Stimulated activated naive B cell treated with anti-CD40 and anti-IgM and Interleukin-4, amounts not matched to agents 10 μg/mL and 1 μg/mL and 100 μg/mL, for 72 hours (primary cell): ENCODE data around the gene S100A14.
"Not testable (repeated sequence)": the region's sequence is repeated elsewhere in the genome, so short reads cannot be mapped to it uniquely, and the experiment has no call there.

Source experiments
- ATAC-seq, 2 donors: fragments of 150-1000 bp; cut with Tn5 transposase; replicated peaks; 2 replicates each; pipeline ENCODE4 v1.10.0; 2021; ENCODE audit warnings: moderate library complexity in 1 of 2
- DNase-seq: peaks from one replicate; pipeline ENCODE4 v3.0.0; 2021
- H3K27ac Mint-ChIP-seq: one replicate; pipeline ENCODE4 v1.8.0; 2022; ENCODE audit warnings: mild to moderate bottlenecking, mixed read lengths
- H3K27me3 Mint-ChIP-seq, 2 donors: one replicate each; pipeline ENCODE4 v1.8.0; 2022; ENCODE audit warnings: mixed read lengths in 2 of 2
- H3K36me3 Mint-ChIP-seq, 2 donors: one replicate each; pipeline ENCODE4 v1.8.0; 2022; ENCODE audit warnings: mixed read lengths in 2 of 2, mild to moderate bottlenecking in 1 of 2
- H3K4me1 Mint-ChIP-seq, 2 donors: one replicate each; pipeline ENCODE4 v1.8.0; 2022; ENCODE audit warnings: mixed read lengths in 2 of 2, mild to moderate bottlenecking in 1 of 2
- H3K4me3 Mint-ChIP-seq, 2 donors: one replicate each; pipeline ENCODE4 v1.8.0; 2022; ENCODE audit warnings: mild to moderate bottlenecking in 2 of 2, mixed read lengths in 2 of 2, moderate library complexity in 1 of 2
- H3K9me3 Mint-ChIP-seq, 2 donors: one replicate each; pipeline ENCODE4 v1.8.0; 2022; ENCODE audit warnings: mixed read lengths in 2 of 2, mild to moderate bottlenecking in 1 of 2

Gene S100A14

DNA sequence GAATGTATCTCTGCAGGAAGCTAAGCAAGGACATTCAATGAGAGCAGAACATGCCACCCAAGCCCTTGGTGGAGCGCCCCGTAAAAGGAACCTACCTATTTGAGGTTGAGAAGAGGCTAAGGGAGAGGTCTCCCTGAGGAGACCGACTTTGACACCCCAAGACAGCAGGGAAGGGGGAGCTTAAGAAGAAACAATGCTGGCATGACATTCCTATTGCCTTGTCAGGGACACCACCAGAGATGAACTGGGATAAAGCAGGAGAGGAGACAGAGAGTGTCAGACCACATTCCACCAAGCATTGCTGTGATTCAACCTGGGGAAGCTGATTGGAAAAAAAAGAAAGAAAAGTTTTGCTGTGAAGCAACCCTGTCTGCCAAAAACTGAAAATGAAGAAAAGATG is 37.2 kb downstream of the S100A14 start:
- no peak overlapping the region for H3K27ac Mint-ChIP-seq
- no peaks in the 10 kb centered on the region for H3K9me3 Mint-ChIP-seq
- ATAC-seq (no peak), DNase-seq (no peak)
- peaks cover 3 to 12% of the 10 kb centered on the region in 2 donors for H3K4me1 Mint-ChIP-seq
- peaks cover 7 to 9% of the 10 kb centered on the region in 2 donors for H3K27me3 Mint-ChIP-seq
- no peak overlapping the region for H3K4me3 Mint-ChIP-seq
- H3K36me3 Mint-ChIP-seq = no peaks in the 10 kb centered on the region

DNA sequence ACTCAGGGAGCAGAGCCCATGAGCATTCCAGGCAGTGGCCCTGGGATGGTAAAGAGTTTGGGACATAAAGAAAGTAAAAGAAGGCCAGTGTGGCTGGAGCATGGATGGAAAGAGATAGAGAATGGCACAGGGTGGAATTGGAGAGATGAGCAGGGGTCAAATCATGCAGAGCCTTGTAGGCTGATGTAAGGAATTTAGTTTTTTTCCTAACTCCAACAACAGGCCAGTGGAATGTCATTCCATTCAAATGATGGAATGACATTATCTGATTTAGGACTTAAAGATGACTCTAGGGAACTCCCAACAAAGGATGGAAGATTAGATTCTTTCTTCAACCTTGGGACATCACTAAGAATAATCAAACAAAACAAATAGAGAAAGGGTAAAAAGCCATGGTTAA is 37.6 kb downstream of the S100A14 start:
- DNase-seq (no peak), ATAC-seq (no peak)
- Mint-ChIP-seq H3K9me3 (no peaks in the 10 kb centered on the region), H3K36me3 (no peaks in the 10 kb centered on the region), H3K27me3 (peaks cover 7 to 9% of the 10 kb centered on the region in 2 donors), H3K4me3 (no peak overlapping the region), H3K4me1 (peaks cover 3 to 16% of the 10 kb centered on the region in 2 donors), H3K27ac (no peak overlapping the region)

GRCh38 chr1:153577624-153578051 is 38.5 kb downstream of the S100A14 start:
- Mint-ChIP-seq H3K4me3 (no peak overlapping the region), H3K9me3 (no peaks in the 10 kb centered on the region), H3K27ac (no peak overlapping the region), H3K27me3 (peaks cover 7 to 9% of the 10 kb centered on the region in 2 donors), H3K36me3 (no peaks in the 10 kb centered on the region), H3K4me1 (peaks cover 10 to 24% of the 10 kb centered on the region in 2 donors)
- ATAC-seq (no peak), DNase-seq (no peak)

- Mint-ChIP-seq H3K27me3 (peaks cover 7 to 9% of the 10 kb centered on the region in 2 donors), H3K9me3 (no peaks in the 10 kb centered on the region), H3K4me3 (no peak overlapping the region), H3K4me1 (peaks cover 12 to 29% of the 10 kb centered on the region in 2 donors), H3K36me3 (no peaks in the 10 kb centered on the region), H3K27ac (no peak overlapping the region)
- DNase-seq = no peak
- no peak for ATAC-seq
Observed at GRCh38 chr1:153577138-153577537, 39.0 kb downstream of the S100A14 start.

DNA sequence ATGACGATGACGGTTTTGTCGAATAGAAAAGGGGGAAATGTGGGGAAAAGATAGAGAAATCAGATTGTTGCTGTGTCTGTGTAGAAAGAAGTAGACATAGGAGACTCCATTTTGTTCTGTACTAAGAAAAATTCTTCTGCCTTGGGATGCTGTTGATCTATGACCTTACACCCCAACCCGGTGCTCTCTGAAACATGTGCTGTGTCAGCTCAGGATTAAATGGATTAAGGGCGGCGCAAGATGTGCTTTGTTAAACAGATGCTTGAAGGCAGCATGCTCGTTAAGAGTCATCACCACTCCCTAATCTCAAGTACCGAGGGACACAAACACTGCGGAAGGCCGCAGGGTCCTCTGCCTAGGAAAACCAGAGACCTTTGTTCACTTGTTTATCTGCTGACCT is 40.6 kb downstream of the S100A14 start:
- not testable (repeated sequence) for H3K27ac Mint-ChIP-seq, ATAC-seq, DNase-seq, H3K36me3 Mint-ChIP-seq, H3K9me3 Mint-ChIP-seq, H3K4me3 Mint-ChIP-seq
- Mint-ChIP-seq H3K27me3 (peaks cover 12 to 13% of the 10 kb centered on the region in 2 donors), H3K4me1 (peaks cover 18 to 29% of the 10 kb centered on the region in 2 donors)

DNA sequence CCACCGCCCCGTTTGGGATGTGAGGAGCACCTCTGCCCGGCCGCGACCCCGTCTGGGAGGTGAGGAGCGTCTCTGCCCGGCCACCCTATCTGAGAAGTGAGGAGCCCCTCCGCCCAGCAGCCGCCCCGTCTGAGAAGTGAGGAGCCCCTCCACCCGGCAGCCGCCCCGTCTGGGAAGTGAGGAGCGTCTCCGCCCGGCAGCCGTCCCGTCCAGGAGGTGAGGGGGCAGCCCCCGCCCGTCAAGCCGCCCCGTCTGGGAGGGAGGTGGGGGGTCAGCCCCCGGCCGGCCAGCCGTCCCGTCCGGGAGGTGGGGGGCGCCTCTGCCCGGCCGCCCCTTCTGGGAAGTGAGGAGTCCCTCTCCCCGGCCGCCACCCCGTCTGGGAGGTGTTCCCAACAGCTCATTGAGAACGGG is 41.0 kb downstream of the S100A14 start:
- peaks cover 13 to 14% of the 10 kb centered on the region in 2 donors for H3K27me3 Mint-ChIP-seq
- not testable (repeated sequence) for H3K36me3 Mint-ChIP-seq, ATAC-seq, H3K4me3 Mint-ChIP-seq, H3K27ac Mint-ChIP-seq, DNase-seq, H3K9me3 Mint-ChIP-seq
- peaks cover 18 to 29% of the 10 kb centered on the region in 2 donors for H3K4me1 Mint-ChIP-seq

DNA sequence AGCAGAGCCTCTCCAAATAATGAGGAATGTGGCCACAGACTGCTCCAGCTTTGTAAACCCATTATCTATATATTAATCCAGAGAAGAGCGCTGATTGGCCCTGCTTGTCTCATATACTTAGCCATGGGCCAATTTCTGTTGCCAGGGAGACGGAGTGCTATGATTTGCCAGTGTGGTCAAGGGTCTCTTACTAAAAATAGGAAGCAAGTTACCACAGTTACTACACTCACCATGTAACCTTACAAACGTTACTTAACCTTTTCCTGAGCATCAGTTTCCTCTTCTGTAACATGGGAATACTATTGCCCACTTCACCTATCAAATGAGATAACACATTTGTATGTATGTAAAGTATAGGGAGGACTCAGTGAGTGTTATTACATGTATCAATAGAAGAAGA is 42.8 kb downstream of the S100A14 start:
- Mint-ChIP-seq H3K36me3 (no peaks in the 10 kb centered on the region), H3K9me3 (no peaks in the 10 kb centered on the region), H3K27ac (peak overlapping the region; percentile 26), H3K4me1 (peaks cover 24 to 36% of the 10 kb centered on the region in 2 donors), H3K4me3 (no peak overlapping the region), H3K27me3 (peaks cover 14 to 18% of the 10 kb centered on the region in 2 donors)
- DNase-seq (no peak), ATAC-seq (no peak)

DNA sequence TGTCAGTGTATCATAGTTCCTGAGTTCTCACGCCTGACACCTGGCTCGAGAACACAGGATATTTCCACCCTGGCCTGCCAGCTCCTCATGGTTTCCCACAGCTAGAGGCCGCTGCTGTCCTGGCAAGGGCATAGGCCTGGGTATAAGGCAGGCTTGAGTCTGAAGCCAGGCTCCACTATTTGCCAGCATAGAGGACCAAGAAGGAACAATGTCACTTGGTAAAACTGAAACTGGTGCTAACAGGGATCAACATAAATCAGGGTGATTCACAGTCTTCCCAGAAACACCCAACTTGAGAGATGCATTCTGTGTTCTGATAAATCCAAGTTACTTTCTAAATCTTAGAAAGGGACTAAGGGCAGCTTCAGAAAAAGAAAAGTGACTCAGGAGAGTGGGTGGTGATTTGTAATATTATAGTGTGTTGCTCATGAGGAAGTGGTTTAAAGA is 43.5 kb downstream of the S100A14 start:
- Mint-ChIP-seq H3K9me3 (no peaks in the 10 kb centered on the region), H3K27ac (peak overlapping the region; percentile 87), H3K27me3 (peaks cover 10 to 11% of the 10 kb centered on the region in 2 donors), H3K4me3 (no peak overlapping the region), H3K36me3 (no peaks in the 10 kb centered on the region), H3K4me1 (peaks cover 28 to 41% of the 10 kb centered on the region in 2 donors)
- peak; percentile 61 for DNase-seq
- ATAC-seq = peak; percentile 91 to 92

DNA sequence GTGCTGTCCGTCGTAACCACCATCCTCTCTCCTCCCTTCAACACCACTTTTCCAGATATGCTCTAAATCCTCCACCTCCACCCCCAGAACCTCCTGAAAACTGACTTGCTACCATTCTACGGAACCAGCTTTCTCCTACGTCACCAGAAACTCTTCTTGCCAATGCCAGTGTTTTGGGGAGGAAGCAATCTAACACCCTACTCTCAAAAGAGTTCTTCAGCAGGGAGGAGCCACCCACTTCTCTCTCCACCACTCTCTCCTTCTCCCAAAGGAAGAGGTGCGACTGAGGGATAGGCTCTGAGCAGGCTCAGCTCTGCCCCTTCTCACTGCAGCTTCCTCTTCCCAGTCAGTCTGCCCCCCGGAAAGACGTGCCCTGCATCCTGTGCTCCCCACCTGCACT is 44.4 kb downstream of the S100A14 start:
- Mint-ChIP-seq H3K36me3 (no peaks in the 10 kb centered on the region), H3K4me3 (no peak overlapping the region), H3K27ac (peak overlapping the region; percentile 39), H3K27me3 (peaks cover 8 to 10% of the 10 kb centered on the region in 2 donors), H3K4me1 (peaks cover 32 to 39% of the 10 kb centered on the region in 2 donors), H3K9me3 (no peaks in the 10 kb centered on the region)
- no peak for ATAC-seq
- no peak for DNase-seq

DNA sequence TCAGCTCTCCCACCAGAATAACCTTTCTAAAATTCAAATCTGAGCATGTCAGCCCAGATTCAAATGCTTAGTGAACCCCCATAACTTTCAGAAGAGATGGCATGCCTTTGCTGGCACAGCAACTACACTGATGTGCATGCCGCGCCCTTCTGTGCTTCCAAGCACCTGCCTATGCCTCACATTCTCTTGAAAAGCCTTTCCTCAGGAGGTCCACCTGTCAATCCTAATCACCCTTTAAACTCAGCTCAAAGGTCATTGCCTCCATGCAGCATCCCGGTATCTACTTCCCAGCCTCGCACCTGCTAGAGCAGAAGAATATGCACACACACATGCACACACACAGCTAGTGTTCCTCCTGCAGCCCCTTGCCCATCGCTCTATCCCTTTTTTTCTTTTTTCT is 45.3 kb downstream of the S100A14 start:
- no peaks in the 10 kb centered on the region for H3K9me3 Mint-ChIP-seq
- no peak overlapping the region for H3K4me3 Mint-ChIP-seq
- ATAC-seq (no peak), DNase-seq (no peak)
- H3K36me3 Mint-ChIP-seq = no peaks in the 10 kb centered on the region
- no peak overlapping the region for H3K27ac Mint-ChIP-seq
- peaks cover 39 to 46% of the 10 kb centered on the region in 2 donors for H3K4me1 Mint-ChIP-seq
- peaks cover 8 to 10% of the 10 kb centered on the region in 2 donors for H3K27me3 Mint-ChIP-seq

GRCh38 chr1:153569465-153569864 is 46.7 kb downstream of the S100A14 start:
- Mint-ChIP-seq H3K9me3 (no peaks in the 10 kb centered on the region), H3K27me3 (peaks cover 8 to 10% of the 10 kb centered on the region in 2 donors), H3K4me1 (peaks cover 45 to 57% of the 10 kb centered on the region in 2 donors), H3K27ac (no peak overlapping the region), H3K36me3 (no peaks in the 10 kb centered on the region), H3K4me3 (no peak overlapping the region)
- DNase-seq = no peak
- no peak for ATAC-seq

- peak overlapping the region; percentile 67 for H3K27ac Mint-ChIP-seq
- ATAC-seq (peak; percentile 24 to 38), DNase-seq (peak; percentile 71)
- H3K9me3 Mint-ChIP-seq = no peaks in the 10 kb centered on the region
- peaks cover 47 to 54% of the 10 kb centered on the region in 2 donors for H3K4me1 Mint-ChIP-seq
- peaks cover 8 to 10% of the 10 kb centered on the region in 2 donors for H3K27me3 Mint-ChIP-seq
- no peaks in the 10 kb centered on the region for H3K36me3 Mint-ChIP-seq
- H3K4me3 Mint-ChIP-seq = peak overlapping the region; percentile 44 to 66
Observed at GRCh38 chr1:153568367-153569099, 47.6 kb downstream of the S100A14 start.

GRCh38 chr1:153567621-153568366 is 48.3 kb downstream of the S100A14 start:
- no peaks in the 10 kb centered on the region for H3K36me3 Mint-ChIP-seq

GRCh38 chr1:153566414-153567371 is 49.4 kb downstream of the S100A14 start:
- ATAC-seq = peak; percentile 80 to 84
- no peaks in the 10 kb centered on the region for H3K9me3 Mint-ChIP-seq
- H3K27me3 Mint-ChIP-seq = peaks cover 8 to 9% of the 10 kb centered on the region in 2 donors
- peak overlapping the region; percentile 96 for H3K27ac Mint-ChIP-seq
- peak overlapping the region; percentile 11 to 63 for H3K4me3 Mint-ChIP-seq
- DNase-seq = peak; percentile 72
- H3K4me1 Mint-ChIP-seq = peaks cover 34 to 41% of the 10 kb centered on the region in 2 donors
- H3K36me3 Mint-ChIP-seq = no peaks in the 10 kb centered on the region

More at GRCh38 chr1:153567621-153568366, 48.3 kb downstream of the S100A14 start:
- Mint-ChIP-seq H3K27ac (peak overlapping the region; percentile 43), H3K4me3 (no peak overlapping the region), H3K9me3 (no peaks in the 10 kb centered on the region), H3K4me1 (peaks cover 40 to 46% of the 10 kb centered on the region in 2 donors), H3K27me3 (peaks cover 8 to 10% of the 10 kb centered on the region in 2 donors)
- DNase-seq (no peak), ATAC-seq (no peak)
